G401.6 (cell line): ENCODE data around the gene TPCN2.

Experiments
- FAIRE-seq: peaks from 2 replicates; lab custom pipeline; 2012; peaks lifted over from hg19 to GRCh38; lab: Jason Lieb, UNC

The TPCN2 gene

DNA sequence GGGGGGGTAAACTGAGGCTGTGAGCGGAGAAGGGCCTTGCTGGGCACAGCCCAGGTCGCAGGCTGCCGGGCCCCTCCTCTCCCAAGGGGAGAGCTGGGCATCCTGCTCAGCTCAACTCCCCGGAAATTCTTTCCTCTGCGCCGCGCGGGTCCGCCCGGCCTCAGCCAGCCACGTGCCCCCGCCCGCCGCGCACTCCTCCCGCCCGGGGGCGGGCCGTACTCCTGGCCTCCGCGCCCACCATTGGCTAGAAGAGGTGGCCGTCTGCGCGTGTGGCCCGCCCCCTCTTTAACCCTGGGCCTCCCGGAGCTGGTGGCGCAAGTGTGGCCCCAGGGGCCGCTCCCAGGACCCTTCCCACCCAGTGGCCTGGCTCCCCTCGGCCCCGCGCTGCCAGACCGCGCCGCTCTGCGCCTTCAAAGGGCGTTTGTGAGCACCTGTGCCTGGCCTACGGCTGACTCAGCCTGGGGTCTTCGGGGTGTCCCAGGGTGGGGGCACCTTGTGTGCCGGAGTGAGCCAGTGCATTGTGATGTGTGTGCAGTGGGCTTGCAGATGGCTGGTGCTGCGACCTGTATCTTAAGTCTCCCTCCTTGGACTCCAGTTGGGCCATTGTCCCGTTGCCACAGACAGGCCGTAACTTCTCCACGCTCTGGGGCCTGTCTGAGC is 37.6 kb upstream of the TPCN2 start:
- no peak for FAIRE-seq

- no peak for FAIRE-seq
Observed at GRCh38 chr11:69011624-69012091, 37.1 kb upstream of the TPCN2 start.

DNA sequence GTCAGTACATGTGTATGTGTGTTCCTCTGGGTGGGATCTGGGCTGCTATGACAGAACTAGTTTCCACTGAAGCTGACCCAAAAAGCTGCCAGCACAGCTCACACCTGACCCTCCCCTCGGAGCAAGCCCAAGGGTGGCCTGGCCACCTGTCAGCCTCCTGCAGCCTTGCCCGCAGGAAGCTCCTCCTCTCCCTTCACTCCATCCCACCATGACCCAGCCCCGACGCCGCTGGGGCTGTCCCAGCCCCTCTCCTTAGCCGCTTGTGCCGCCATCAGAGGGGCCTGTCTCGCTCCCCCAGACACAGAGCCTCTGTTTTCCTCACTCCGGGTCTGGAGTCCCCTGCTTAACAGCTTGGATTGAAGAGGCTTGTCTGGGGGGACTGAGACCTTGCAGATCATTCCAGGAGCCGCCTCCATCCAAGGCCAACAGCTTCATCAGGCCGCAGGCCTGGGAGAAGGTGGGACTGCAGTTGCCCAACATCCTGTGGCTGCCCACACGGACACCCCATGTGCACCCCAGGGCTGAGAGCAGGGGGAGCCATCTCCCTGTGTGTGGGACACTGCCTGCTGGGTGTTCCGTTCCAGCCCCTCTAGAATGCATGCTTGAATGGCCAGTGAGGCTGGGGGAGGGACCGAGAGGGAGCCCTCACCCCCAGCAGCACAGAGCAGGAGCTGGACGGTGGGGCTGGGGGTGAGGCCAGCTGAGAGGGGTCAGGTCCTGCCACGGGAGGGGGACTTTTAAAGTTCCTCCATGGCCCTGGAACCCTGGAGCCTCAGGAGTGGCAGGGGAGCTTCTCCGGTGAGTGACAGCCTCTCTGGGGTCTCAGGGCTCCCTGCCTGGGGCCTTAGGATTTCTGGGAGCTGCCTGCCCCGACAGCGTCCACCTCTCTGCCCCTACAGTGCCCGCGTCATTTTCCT is 36.4 kb upstream of the TPCN2 start:
- FAIRE-seq: no peak

- no peak for FAIRE-seq
Observed at GRCh38 chr11:69013009-69013951, 35.5 kb upstream of the TPCN2 start, which contains the start of gene MRGPRF. Gene MRGPRF (minus strand): TSS chr11:69013246. CDS start chr11:69009901, 3,345 bp downstream.

- no peak for FAIRE-seq
Observed at GRCh38 chr11:69014084-69014851, 34.5 kb upstream of the TPCN2 start.

DNA sequence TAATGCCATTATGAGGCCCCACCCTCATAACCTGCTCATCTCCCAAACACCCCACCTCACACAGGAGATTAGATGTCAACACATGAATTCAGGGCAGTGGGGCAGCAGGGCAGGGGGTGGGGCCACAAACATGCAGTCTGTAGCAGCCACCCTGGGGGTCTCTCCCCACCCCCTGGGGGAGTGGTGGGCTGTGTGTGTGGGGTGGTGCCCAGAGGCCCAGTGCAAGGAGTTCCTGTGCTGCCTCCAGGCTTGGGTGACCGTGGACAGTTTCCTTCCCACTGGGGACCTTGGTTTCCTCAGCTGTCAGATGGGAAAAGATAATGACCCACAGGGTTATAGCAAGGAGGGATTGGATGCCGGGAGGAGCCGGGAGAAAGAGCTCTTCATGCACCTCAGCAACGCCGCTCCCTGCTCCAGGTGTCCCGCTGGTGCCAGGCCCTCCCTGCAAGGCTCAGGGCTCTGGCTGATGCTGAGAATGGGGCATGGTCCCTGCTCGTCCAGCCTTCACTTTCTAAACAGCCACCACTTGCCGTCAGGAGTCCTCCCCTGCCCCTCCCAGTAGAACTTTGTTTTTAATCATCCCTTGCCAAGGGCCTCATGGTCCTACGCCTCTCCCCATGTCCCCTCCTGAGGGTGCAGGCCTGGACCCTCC is 33.7 kb upstream of the TPCN2 start:
- no peak for FAIRE-seq

- FAIRE-seq: no peak
Observed at GRCh38 chr11:69017951-69018350, 30.8 kb upstream of the TPCN2 start.

DNA sequence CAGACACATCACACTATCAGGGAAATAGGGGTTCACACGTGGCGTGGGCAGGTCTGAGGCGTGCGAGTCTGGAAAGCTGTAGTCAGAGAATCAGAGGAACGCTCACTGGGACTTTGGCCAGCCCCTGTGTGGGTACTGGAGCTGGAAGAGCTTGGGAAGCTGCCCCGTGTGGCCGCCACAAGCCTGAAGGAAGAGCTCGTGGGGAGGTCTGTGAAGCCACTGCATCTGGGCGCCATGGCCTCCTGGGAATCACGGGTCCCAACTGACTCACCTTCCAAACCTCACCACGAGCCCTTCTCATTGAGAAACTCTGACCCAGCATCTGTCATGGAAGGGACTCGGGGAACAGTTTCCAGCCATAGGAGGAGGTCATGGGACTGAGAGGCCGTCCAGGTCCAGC is 29.8 kb upstream of the TPCN2 start:
- FAIRE-seq: no peak

DNA sequence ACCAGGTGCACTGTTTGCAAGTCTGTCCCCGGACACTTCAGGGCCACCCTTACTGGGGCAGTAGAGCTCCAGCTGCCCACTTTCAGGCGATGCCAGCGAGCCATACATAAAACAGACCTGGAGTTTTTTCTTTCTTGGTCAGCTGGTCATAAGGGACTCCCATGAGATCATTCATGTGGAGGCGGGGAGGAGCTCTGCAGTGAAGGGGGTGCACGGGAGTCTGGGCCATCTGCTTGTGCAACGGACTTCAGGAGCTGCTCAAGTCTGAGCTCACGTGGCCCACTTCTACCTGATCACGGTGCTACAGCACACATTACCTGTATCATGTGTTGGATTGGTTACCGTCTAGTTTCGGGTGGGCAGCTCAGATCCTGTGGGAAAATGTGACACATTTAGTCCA is 26.5 kb upstream of the TPCN2 start:
- FAIRE-seq: no peak

- FAIRE-seq: no peak
Observed at GRCh38 chr11:69024509-69024908, 24.2 kb upstream of the TPCN2 start.

- FAIRE-seq: no peak
Observed at GRCh38 chr11:69027704-69028372, 20.9 kb upstream of the TPCN2 start.

DNA sequence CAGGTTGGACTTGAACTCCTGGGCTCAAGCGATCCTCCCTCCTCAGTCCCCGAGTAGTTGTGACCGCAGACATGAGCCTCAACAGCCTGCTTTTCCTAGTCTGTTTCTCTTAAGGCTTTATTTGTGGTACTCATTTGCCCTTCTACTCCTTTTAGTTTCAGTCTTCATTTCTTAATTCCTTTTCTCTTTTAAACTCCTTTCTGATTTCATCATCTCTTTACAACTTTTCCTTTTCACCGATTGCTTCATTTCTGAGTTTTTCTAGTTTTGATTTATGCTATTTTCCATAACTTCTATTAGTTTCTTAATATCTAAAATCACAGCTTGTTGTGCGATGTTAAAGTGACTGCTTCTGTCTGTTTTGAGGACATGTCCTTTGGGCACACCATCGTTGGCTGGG is 18.4 kb upstream of the TPCN2 start:
- FAIRE-seq: no peak

- no peak for FAIRE-seq
Observed at GRCh38 chr11:69032833-69033232, 15.9 kb upstream of the TPCN2 start.

DNA sequence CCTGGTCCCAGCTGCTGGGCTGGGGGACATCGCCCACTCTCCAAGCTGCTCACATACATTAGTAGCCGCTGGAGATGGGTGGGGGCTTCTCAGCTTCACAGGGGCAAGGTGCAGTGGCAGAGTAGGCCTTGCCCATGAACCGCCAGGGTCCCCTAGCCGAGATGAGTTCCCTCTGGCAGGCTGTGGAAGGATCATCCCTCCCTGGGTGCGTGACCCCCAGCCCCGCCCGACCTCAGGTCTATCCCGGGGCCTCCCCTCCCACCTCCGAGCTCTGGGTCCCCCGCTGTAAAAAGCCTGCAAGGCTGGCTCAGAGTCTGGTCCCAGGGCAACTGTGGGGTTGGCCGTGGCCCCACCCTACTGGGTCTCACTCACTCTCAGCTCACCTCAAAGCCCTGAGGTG is 15.3 kb upstream of the TPCN2 start:
- no peak for FAIRE-seq

GRCh38 chr11:69034123-69034867 is 14.4 kb upstream of the TPCN2 start:
- no peak for FAIRE-seq

DNA sequence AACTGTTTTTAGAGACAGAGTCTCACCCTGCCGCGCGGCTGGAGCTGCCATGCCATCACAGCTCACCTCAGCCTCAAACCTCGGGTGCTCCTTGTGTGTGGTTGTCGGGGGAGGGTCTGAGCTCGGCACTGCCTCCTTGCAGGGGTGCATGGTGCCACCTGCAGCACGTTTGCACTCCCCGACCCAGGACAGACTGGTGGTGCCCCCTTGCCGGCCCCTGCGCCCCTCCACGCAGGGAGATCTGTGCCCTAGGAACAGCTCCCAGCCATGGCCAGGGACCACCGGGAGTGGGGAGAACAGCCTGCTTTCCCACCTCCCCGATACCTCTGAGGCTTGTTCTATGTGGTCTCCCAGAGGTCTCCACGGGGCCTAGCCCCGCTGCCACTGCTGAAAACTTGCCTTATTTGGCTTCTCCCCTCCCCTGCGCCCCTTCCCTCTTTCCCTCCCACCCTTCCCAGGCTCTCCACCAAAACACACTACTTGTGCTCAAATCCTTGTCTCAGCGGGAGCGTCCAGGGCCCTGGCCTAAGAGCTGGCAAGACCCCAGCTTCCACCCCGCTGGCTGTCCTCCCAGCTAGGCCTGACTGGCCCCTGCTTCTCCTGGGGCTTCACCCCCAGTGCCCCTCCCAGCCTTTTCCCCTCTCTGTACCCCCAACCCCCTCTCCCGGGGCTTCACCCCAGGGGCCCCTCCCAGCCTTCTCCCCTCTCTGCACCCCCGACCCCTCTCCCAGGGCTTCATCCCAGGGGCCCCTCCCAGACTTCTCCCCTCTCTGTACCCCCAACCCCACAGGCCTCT is 13.4 kb upstream of the TPCN2 start:
- no peak for FAIRE-seq

DNA sequence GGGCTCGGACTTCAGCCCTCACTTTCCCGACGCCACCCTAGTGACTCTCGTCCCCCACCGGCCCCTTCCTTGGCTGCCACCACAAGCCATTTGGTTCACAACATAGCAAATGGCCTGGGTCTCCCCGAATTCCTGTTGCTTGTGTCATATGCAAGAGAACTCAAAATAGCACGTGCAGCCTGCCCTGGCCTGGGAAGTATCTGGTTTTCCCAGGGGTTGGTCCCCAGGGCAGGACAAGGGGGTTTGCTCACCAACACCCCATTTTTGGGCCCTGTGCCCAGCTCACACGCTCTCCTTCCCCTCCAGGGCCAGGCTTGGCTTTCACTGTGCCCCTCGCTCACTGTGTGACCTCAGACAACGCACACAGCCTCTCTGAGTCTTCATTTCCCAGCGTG is 12.8 kb upstream of the TPCN2 start:
- FAIRE-seq: no peak

- no peak for FAIRE-seq
Observed at GRCh38 chr11:69037074-69037473, 11.7 kb upstream of the TPCN2 start.

- no peak for FAIRE-seq
Observed at GRCh38 chr11:69037544-69037943, 11.2 kb upstream of the TPCN2 start.
